ENCODE results near the gene OPN5. TPM values are rescaled to one million over a fixed set of nuclear protein-coding genes. Genes with fewer than 3 reads are reported as not detected.

Gene OPN5
- total RNA-seq, 2 donors from 2014 or later: not detected

DNA sequence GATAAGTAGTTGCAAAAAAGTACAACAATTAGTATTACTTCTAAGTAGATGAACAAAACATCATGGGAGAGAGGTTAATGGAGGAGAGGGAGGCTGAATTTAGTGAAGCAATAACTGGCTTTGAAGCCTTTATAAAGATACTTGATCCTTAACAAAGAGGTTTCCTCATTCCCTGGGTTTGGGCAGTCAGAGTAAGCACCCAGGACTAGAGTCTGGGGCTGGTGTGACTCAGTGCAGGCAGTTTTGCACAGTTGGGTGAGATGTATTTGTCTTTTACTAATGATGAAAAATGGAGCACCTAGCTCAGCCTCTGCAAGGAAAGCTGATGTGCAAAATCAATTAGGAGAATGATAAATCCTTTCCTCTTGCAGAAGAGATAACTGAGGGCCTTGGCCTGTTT, 11.8 kb upstream of the OPN5 start:
- no peak overlapping the region for H3K27ac Mint-ChIP-seq
- no peaks in the 10 kb centered on the region for H3K4me1 Mint-ChIP-seq
- H3K9me3 Mint-ChIP-seq: no peaks in the 10 kb centered on the region
- no peak overlapping the region for H3K4me3 Mint-ChIP-seq
- no peaks in the 10 kb centered on the region for H3K36me3 Mint-ChIP-seq (ENCODE audit: low read depth)
- H3K27me3 Mint-ChIP-seq: peaks cover 3% of the 10 kb centered on the region
- ATAC-seq (replicated peaks): no peak

DNA sequence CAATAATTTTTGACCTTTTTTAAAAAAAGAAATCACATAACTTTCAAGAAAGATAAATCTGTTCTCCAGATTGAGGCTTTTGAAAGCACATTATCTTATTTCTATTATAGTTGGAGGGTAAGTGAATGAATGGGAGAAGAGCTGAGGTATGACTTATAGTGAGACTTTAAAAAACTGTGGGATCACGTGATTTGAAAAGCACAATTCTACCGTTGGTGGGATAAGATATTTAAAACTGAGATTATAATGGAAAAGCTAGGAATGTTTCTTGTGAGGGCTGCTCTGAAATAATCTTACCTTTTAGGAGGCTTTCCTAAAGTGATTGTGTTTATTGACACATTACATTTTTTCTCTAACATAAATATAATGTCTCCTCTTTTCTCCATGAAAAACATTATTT, 9.5 kb upstream of the OPN5 start:
- no peak for ATAC-seq (replicated peaks)
- H3K4me3 Mint-ChIP-seq: no peak overlapping the region
- H3K27ac Mint-ChIP-seq: no peak overlapping the region
- no peaks in the 10 kb centered on the region for H3K36me3 Mint-ChIP-seq (ENCODE audit: low read depth)
- H3K27me3 Mint-ChIP-seq: peaks cover 3% of the 10 kb centered on the region
- no peaks in the 10 kb centered on the region for H3K4me1 Mint-ChIP-seq
- no peaks in the 10 kb centered on the region for H3K9me3 Mint-ChIP-seq

DNA sequence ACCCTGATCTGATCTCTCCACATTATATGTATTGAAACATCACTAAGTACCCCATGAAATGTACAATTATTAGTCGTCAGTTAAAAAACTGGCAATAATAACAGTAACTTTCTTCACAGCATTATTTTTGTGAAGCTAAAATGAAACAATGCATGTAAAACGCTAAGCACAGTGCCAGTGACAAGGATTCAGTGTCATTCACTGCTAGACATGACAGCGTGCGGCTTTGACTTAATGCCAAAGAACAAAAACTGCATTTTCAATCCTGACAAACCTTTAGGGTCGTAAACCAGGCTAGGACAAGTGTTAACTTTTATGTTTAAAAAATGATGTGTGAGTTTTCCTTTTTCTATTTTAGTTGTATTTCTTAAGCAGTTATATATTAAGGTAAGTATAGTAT, 8.8 kb upstream of the OPN5 start:
- no peak overlapping the region for H3K27ac Mint-ChIP-seq
- no peak for ATAC-seq (replicated peaks)
- H3K9me3 Mint-ChIP-seq: no peaks in the 10 kb centered on the region
- no peak overlapping the region for H3K4me3 Mint-ChIP-seq
- no peaks in the 10 kb centered on the region for H3K36me3 Mint-ChIP-seq (ENCODE audit: low read depth)
- no peaks in the 10 kb centered on the region for H3K4me1 Mint-ChIP-seq
- peaks cover 3% of the 10 kb centered on the region for H3K27me3 Mint-ChIP-seq

DNA sequence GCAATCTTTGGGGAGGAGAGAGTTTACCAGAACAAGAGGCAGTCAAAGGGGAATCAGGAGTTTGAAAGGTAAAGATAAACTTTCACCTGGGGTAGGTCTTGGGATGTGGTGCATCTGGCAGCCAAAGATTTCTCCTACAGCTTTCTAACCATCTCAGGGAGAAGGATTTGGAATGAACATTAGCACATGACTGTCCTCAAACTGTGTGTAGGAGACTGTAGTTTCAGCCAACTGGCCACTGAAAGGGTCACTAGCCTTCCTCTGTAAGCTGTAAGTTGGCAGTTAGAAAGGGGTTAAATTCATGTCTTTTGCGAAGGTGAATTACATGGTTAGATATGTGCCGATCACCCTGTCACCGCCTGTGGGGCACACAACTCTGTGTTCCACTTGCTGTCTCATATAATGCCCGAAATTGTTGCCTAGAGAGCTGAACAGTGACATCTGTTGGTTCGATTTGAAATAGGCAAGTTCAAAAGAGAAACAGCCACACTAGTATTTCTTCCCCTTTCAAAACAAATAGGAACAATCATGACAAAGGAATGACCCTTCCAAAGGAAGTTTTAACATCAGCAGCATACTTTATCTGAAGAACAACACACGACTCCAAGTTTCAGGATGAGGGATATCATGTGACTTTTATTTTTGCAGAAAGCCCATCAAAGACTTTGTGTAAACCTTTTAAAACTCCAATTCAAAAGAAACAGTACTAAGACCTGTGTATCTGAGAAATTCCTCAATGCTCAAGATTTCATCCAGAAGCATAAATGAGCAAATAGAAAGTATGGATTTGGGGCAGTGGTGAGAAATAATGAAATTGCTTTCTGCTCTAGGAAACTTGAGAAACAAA, 1.1 kb upstream of the OPN5 start:
- Mint-ChIP-seq H3K4me1 (no peaks in the 10 kb centered on the region), H3K9me3 (no peaks in the 10 kb centered on the region), H3K36me3 (ENCODE audit: low read depth) (no peaks in the 10 kb centered on the region), H3K4me3 (no peak overlapping the region), H3K27me3 (no peaks in the 10 kb centered on the region), H3K27ac (no peak overlapping the region)
- ATAC-seq (replicated peaks): peak; percentile 72

DNA sequence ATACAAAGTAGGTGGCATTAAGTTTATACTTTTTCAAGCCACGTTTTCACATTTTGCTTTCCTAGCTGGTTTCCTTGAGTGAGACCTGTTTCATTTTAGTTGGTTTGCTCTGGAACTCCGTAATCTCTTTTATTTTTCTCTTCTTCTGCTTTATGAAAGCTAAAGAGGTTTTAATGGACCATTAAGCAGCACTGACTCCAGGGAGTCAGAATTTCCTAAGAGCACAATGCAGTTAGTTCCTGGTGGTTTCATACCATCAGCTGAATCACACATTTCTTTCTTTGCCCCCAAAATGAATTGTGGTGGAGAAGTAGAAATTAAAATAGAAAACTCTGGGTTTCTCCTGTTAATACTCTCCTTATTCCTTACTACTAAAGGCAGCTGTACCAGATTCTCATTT, 3.4 kb downstream of the OPN5 start:
- no peak for ATAC-seq (replicated peaks)
- Mint-ChIP-seq H3K27ac (no peak overlapping the region), H3K36me3 (ENCODE audit: low read depth) (no peaks in the 10 kb centered on the region), H3K9me3 (no peaks in the 10 kb centered on the region), H3K27me3 (peaks cover 14% of the 10 kb centered on the region), H3K4me3 (no peak overlapping the region), H3K4me1 (no peaks in the 10 kb centered on the region)

DNA sequence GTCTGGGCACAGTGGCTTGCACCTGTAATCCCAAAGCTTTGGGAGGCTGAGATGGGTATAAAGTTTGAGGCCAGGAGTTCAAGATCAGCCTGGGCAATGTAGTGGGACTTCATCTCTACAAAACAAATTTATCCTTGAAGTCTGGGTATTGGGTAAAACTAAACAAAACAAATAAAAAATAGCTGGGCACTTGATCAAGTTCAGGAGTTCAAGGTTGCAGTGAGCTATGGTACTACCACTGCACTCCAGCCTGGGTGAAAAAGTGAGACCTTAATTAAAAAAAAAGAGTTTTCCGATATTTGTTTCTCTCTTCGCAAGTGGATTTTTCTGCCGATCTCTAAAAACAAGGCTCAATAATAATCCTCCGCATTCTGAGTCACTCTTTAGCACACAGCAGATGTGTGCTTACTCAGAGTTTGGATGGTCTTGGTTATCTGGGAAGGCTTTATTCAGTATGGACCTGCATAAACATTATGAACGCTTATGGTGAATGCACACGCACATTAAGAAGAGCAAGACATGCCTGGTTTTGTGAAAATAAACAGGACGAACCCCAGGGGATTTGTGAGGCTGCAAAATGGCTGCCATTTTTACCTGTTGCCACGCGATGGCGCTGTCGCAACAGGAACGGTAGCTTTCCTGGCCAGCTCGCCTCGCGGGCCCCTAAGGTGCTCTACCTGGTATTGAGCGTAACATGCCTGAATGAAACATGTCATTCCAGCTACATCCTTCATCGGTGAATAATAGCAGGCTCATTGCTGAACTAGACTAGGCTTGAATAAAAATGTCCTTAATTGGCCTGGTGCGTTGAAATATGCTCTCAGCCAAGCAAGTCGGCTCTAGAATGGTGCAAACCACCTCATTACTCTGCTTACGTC, 6.0 kb downstream of the OPN5 start:
- H3K4me1 Mint-ChIP-seq: no peaks in the 10 kb centered on the region
- H3K36me3 Mint-ChIP-seq (ENCODE audit: low read depth): no peaks in the 10 kb centered on the region
- H3K4me3 Mint-ChIP-seq: no peak overlapping the region
- H3K27me3 Mint-ChIP-seq: peaks cover 14% of the 10 kb centered on the region
- no peaks in the 10 kb centered on the region for H3K9me3 Mint-ChIP-seq
- peak; percentile 52 for ATAC-seq (replicated peaks)
- no peak overlapping the region for H3K27ac Mint-ChIP-seq

DNA sequence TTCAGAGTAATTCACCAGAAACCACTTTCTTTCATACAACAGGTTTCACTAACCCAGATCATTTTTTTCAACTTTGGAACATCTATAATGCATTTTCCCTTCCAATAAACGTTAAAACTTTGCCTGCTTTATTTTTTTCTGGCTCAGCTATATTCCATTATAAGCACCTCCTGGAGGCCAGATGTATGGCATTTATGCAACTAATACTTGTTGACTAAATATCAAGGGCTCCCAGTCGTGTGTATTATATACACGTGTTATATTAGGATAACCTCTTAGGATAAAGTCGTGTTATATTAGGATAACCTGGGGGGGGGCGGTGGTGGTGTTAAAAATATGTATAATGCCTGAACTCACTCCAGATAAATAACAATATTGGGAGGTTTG, 6.7 kb downstream of the OPN5 start:
- no peaks in the 10 kb centered on the region for H3K9me3 Mint-ChIP-seq
- no peaks in the 10 kb centered on the region for H3K4me1 Mint-ChIP-seq
- H3K27ac Mint-ChIP-seq: no peak overlapping the region
- no peak for ATAC-seq (replicated peaks)
- H3K27me3 Mint-ChIP-seq: peaks cover 14% of the 10 kb centered on the region
- H3K4me3 Mint-ChIP-seq: no peak overlapping the region
- H3K36me3 Mint-ChIP-seq (ENCODE audit: low read depth): no peaks in the 10 kb centered on the region

DNA sequence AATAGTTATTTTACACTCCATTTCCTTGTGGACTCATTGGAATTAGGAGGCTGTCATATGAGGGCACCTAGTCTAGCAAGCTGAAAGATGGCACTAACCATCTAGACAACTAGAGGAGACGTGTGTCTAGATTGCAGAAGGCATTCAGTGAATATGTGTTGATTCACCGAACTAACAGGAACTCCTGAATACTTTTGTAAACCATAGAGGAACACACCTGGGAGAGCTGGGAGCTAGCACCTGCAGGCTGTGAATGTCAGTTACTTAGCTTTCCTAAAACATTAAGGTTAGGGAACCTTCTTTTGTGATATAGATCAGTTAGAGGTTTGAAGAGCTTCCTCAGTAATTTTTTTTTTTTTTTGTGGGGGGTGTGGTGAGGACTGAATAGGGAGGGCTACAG, 7.7 kb downstream of the OPN5 start:
- H3K36me3 Mint-ChIP-seq (ENCODE audit: low read depth): no peaks in the 10 kb centered on the region
- peaks cover 14% of the 10 kb centered on the region for H3K27me3 Mint-ChIP-seq
- no peak for ATAC-seq (replicated peaks)

DNA sequence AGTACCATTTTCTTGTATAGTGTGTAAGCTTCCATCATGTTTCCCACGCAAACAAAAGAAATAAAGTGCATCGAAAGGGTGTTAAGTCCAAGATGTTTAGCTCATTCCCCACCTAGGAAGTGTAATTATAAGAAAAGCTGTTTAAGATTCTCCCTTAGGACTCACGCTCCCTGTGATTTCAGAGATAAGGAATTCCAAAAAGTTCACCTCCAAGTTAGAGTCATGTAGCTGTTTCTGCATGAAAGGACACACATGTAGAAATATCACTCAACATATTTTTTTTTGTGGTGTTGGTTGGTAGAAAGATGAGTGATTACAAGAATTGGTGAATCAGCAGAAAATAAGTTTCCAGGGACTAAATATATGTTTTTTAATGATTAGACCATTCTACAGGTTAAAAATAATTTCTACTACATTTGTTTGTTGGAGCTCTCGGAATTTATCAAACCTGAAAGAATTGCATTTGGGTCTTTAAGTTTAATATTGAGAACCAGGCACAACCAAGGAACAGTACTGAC, 10.4 kb downstream of the OPN5 start:
- no peak overlapping the region for H3K4me3 Mint-ChIP-seq
- no peak for ATAC-seq (replicated peaks)
- H3K27me3 Mint-ChIP-seq: peaks cover 14% of the 10 kb centered on the region
- no peaks in the 10 kb centered on the region for H3K36me3 Mint-ChIP-seq (ENCODE audit: low read depth)
- H3K4me1 Mint-ChIP-seq: no peaks in the 10 kb centered on the region
- H3K9me3 Mint-ChIP-seq: no peaks in the 10 kb centered on the region
- no peak overlapping the region for H3K27ac Mint-ChIP-seq

More for the DNA sequence above, 7.7 kb downstream of the OPN5 start:
- Mint-ChIP-seq H3K4me1 (no peaks in the 10 kb centered on the region), H3K4me3 (no peak overlapping the region), H3K9me3 (no peaks in the 10 kb centered on the region), H3K27ac (no peak overlapping the region)

DNA sequence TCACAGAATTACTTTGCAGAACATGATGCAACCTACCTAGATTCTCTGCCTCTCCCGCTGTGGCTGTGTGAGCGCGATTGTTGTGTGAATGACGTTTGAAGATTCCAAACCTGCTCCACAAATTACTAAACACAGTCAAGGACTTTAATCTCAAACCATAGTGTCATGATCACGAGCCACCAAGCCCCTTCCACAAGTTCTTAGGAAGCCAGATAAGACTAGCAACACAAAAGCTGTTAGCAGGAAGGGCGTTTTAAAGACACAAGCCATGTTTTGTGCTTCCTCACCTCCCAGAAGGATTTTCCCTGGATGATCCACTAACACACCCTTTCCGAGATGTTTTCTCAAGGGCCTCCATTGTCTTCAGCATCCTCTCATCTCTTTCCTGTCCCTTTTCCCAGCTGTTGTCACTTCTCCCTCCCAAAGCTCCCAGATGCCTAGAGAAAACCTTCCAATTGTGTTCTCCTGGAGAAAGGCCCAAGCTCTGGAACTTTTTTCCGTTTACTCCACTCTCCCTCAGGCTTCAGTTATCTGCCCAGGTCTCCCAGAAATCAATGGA, 12.8 kb downstream of the OPN5 start:
- Mint-ChIP-seq H3K9me3 (no peaks in the 10 kb centered on the region), H3K27ac (no peak overlapping the region), H3K27me3 (peaks cover 11% of the 10 kb centered on the region), H3K4me3 (no peak overlapping the region), H3K4me1 (no peaks in the 10 kb centered on the region), H3K36me3 (ENCODE audit: low read depth) (no peaks in the 10 kb centered on the region)
- ATAC-seq (replicated peaks): no peak

DNA sequence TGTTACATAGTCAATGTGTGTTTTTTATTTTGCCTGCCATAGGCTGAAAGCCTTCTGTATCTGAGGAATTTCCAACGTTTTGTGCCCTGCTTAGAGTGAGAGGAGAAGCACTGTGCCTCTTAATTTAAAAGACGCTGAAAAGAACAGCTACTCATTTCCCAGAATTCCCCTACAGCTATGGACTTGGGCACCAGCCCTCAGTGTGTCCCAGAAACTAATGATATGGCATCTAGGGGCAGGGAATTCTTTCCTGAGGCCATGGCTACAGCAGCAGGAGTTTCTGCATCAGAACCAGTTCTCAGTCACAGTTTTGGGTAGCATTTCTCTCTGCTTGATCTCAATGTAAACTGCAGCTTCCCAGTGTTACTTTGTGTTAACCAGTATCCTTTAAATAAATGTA, 20.2 kb downstream of the OPN5 start:
- Mint-ChIP-seq H3K9me3 (no peaks in the 10 kb centered on the region), H3K27me3 (peaks cover 35% of the 10 kb centered on the region), H3K27ac (no peak overlapping the region), H3K36me3 (ENCODE audit: low read depth) (no peaks in the 10 kb centered on the region), H3K4me1 (no peaks in the 10 kb centered on the region), H3K4me3 (no peak overlapping the region)
- no peak for ATAC-seq (replicated peaks)

DNA sequence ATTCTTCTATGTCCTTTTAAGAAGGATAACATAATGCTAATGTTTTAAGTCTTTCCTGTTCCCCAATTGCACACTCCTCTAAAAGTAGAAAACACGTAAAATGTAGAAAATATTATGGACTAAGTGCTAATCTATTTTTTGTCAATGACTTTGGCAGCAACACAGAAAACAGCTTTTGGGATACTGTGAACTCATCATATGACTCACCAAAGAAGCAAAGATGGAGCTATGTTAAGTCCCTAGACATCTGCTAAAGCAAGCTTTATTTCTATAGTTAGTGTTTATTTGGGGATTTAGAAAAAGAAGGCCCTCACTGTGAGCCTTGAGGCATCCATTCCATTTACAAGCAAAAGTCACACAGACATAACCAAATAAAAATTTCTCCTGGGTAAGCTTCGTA, 23.0 kb downstream of the OPN5 start:
- Mint-ChIP-seq H3K36me3 (ENCODE audit: low read depth) (no peaks in the 10 kb centered on the region), H3K4me3 (no peak overlapping the region), H3K4me1 (no peaks in the 10 kb centered on the region), H3K27ac (no peak overlapping the region), H3K9me3 (no peaks in the 10 kb centered on the region), H3K27me3 (peaks cover 28% of the 10 kb centered on the region)
- no peak for ATAC-seq (replicated peaks)

DNA sequence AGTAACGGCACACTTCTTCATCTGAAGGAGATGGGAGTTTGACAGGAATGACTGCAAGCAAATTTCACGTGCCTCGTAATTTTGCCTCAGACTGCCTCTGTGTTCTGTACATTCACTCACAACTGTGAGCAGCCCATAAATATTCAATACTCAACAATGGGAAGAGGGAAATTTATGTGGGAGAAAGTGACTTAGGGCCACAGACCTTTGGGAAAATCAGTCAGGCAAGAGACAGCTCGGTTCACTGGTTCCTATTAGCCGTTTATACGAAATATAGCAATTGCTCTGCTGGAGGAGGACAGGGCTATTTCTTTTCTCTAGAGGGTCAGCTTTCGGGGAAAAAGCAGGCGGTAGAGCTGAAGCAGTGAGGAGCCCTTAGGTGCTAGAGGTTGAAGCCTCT, 28.0 kb downstream of the OPN5 start:
- Mint-ChIP-seq H3K9me3 (no peaks in the 10 kb centered on the region), H3K27ac (no peak overlapping the region), H3K36me3 (ENCODE audit: low read depth) (no peaks in the 10 kb centered on the region), H3K4me3 (no peak overlapping the region), H3K4me1 (no peaks in the 10 kb centered on the region), H3K27me3 (peaks cover 28% of the 10 kb centered on the region)
- no peak for ATAC-seq (replicated peaks)

DNA sequence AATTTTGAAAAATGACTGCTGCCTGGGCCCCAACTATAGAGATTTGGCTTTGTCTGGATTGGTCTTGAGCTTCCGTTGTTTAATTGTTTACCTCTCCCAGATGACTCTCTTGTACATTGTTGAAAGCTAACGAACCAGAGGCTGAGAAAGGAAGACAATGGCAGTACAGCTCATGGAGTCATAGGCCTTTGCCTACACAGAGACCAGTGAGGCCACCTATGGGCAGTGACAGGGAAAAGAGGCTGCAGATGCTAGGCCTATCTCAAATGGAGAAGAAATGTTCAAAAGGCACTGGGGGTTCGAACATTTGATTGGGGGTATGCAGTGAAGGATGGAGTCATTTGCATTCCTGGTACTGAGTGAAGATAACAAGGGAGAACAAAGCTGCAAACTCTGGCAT, 29.1 kb downstream of the OPN5 start:
- Mint-ChIP-seq H3K4me3 (no peak overlapping the region), H3K36me3 (ENCODE audit: low read depth) (no peaks in the 10 kb centered on the region), H3K27me3 (peaks cover 25% of the 10 kb centered on the region), H3K27ac (no peak overlapping the region), H3K9me3 (no peaks in the 10 kb centered on the region), H3K4me1 (no peaks in the 10 kb centered on the region)
- ATAC-seq (replicated peaks): no peak

DNA sequence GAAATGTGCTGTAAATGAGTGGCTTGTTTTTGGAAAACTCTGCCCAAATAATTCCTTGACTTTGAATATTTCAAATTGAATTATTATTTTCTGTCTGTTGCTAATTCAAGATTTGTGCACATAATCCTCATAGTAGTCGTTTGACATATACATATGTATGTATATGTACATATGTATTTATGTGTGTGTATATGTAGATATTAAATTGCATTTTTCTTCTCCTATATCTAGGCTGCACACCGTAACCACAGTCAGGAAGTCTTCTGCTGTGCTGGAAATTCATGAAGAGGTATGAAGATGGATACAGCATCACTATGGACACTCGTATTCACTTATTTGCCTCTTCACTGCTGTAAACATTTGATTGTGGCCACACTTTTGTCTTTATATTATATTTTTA, 29.6 kb downstream of the OPN5 start:
- no peak overlapping the region for H3K4me3 Mint-ChIP-seq
- no peak for ATAC-seq (replicated peaks)
- H3K4me1 Mint-ChIP-seq: no peaks in the 10 kb centered on the region
- H3K36me3 Mint-ChIP-seq (ENCODE audit: low read depth): no peaks in the 10 kb centered on the region
- H3K9me3 Mint-ChIP-seq: no peaks in the 10 kb centered on the region
- H3K27me3 Mint-ChIP-seq: peaks cover 25% of the 10 kb centered on the region
- H3K27ac Mint-ChIP-seq: no peak overlapping the region

Data from activated T-helper 17 cell treated with anti-CD3 and anti-CD28 coated beads, Interleukin-2, amount 50 U/mL, for 72 hours (primary cell).